ENCODE data around the gene ABCG2.

The ABCG2 gene

DNA sequence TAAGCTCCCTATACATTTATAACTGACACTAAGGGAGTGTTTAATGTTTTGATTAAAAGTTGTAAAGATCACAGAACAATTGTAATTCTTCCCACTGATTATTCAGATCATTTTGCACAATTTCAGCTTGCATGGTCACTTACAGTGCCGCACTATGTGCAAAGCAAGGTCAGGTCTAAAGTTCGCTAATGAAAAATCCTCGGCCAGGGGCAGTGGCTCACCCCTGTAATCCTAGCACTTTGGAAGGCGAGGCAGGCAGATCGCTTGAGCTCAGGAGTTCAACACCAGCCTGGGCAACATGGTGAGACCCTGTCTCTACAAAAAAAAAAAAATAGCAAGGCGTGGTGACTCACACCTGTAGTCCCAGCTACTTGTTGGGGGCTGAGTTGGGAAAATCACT, 94.0 kb downstream of the ABCG2 start:
- DNase-seq (ENCODE audit: low read depth, low spot score), result no peak

DNA sequence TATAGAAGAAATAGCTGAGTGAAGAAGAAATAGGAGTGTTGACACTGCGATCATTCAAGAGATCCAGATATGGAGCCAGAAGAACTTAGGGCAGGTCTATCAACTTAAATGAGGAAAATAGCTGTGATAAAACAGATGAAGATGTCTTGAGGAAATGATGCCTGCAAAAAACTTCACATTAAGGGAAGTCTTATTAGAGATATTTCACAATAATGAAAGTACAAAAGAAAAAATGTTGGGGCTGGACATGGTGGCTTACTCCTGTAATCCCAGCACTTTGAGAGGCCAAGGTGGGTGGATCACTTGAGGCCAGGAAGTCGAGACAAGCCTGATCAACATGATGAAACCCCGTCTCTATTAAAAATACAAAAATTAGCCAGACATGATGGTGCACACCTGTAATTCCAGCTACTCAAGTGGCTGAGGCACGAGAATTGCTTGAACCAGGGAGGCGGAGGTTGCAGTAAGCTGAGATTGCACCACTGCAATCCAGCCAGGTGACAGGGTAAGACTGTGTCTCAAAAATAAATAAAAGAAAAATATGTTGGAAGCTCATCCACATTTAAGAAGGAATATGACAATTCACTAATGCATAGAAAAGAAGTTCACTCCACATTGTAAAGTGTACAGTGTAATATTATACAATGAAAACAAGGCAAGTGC, 94.7 kb downstream of the ABCG2 start:
- no peak for DNase-seq (ENCODE audit: low read depth, low spot score)

DNA sequence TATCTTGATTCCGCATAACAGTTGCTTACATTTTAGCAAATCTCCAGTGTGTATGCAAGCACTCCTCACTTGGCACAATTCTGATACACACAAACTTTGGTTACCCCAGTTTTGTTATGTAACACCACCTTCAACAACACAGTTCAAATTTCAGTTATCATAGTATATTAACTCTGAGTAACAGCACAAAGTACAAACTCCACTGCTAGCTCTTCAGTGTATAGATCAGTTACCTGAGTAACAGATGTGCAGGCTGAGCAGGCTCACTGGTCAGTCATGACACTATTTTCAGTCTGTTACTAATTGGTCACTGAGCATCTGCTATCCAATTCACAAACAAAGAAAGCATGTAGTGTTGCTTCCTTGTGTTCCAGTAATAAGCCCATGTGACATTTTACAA, 95.6 kb downstream of the ABCG2 start:
- DNase-seq (ENCODE audit: low read depth, low spot score), result no peak

DNA sequence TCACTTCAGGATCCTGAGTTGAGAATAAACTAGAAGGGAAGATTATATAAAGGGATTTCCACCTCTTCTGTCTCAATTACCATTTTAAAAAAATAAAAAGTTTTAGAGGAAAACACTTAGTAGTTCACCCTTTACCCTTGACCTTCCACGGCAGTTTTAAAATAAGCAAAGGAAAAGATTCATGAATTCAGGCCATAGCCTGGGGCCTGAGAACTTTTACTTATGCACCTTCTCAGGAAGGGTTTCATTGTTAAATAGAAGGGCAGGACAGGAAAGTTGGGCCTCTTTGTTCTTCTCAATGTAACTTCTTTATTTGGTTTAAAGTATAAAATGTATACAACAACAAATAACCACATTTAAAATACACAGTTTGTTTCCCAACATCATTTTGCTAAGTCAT, 96.1 kb downstream of the ABCG2 start:
- DNase-seq (ENCODE audit: low read depth, low spot score), result no peak

DNA sequence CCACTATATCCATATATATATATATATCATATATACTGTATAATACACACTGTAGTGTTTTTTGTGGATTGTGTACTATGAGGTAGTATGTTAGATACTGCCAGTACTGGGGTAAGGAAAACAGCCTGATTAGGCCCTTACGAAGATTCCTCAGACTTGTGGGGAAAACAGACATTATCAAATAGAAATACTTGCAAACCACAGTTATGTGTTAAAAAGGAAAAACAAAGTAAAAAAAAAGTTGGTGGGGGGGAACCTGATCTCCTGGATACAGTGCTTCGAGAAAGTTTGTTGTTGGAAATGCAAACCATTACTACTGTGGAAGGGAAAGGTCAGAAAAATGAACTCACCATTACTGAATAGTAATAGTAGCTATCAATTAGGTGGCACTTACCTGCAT, 98.0 kb downstream of the ABCG2 start:
- DNase-seq (ENCODE audit: low read depth, low spot score), result no peak

DNA sequence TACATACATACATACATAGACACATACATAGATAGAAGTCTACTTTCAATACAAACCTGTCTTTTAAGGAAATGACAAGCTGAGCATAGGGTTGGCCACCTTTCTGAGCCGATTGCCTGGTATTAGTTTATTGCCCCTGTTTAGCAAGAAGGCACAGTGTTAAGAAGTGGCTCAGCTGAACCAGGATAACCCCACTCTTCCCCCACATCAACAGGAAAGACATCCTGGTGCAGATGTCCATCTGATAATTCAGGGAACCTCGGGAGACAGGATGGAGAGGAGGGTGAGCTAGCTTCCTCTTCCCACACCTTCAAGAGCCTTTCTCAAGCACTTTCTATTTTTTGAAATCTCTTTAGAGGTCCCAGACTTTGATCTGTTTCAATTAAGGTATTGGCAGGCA, 98.7 kb downstream of the ABCG2 start:
- no peak for DNase-seq (ENCODE audit: low read depth, low spot score)

DNA sequence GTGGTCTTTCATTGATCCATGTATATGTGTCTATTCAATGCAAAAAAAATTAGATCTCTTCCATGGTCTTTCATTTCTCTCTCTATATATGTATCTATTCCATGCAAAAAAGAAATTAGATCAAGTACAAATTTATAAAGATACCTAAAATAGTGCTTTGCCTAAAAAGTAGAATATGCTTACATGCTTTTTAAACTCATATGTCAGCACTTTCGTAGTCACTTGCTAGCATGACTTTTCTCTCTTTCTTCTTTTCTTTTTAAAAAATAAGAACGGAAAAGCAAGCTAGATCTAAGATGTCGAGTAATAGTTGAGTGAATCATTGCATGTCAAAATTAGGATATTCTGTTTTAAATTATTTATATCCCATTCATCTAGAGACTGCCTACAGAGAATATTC, 100.1 kb downstream of the ABCG2 start:
- DNase-seq (ENCODE audit: low read depth, low spot score), result no peak

DNA sequence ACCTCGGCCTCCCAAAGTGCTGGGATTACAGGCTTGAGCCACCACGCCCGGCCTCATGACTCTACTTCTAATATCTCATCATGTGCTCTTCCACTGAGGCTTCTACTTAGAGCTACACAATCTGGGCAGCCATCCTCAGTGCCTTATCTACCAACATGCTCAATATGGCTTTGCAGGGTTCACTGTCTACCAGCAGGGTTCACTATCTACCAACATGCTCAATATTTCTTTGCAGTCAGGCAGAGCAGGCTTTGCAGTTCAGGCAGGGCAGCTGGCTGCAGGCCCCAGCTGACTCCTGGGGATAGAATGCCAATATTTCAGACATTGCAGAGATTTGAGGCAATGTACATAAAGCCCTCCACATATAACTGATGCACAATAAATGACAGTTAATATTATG, 103.5 kb downstream of the ABCG2 start:
- peak; percentile 54 for DNase-seq (ENCODE audit: low read depth, low spot score)

DNA sequence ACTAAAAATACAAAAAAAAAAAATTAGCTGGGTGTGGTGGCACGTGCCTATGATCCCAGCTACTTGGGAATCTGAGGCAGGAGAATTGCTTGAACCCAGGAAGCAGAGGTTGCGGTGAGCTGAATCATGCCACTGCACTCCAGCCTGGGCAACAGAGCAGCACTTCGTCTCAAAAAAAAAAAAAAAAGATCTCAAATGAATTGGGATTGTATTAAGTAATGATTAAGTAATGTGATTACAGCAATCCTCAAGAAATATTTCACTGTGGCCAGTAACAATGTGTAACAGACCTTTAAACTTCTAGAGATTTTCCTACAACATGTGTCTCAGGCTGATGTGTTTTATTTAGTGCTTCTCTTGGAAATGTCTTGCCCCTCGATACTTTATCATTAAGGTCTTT, 104.2 kb downstream of the ABCG2 start:
- no peak for DNase-seq (ENCODE audit: low read depth, low spot score)

DNA sequence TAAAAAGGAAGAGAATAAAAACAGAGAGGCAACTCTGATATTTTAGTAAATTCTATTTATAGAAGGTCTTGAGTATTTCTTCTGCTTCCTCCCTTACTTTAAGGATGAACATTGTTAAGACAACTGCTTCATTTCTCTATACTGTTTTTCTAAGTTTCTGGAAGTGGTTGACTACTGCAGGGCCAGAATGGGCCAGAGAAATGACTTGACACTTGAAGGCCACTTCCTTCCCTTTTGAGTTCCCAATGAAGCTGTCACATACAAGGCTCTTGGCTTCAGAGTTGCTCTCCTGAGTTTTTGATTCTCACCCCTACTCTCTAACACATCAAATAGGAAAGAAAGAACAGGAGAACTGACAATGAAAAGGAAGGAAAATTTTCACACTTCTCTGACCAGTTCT, 113.4 kb downstream of the ABCG2 start:
- DNase-seq (ENCODE audit: low read depth, low spot score), result no peak

DNA sequence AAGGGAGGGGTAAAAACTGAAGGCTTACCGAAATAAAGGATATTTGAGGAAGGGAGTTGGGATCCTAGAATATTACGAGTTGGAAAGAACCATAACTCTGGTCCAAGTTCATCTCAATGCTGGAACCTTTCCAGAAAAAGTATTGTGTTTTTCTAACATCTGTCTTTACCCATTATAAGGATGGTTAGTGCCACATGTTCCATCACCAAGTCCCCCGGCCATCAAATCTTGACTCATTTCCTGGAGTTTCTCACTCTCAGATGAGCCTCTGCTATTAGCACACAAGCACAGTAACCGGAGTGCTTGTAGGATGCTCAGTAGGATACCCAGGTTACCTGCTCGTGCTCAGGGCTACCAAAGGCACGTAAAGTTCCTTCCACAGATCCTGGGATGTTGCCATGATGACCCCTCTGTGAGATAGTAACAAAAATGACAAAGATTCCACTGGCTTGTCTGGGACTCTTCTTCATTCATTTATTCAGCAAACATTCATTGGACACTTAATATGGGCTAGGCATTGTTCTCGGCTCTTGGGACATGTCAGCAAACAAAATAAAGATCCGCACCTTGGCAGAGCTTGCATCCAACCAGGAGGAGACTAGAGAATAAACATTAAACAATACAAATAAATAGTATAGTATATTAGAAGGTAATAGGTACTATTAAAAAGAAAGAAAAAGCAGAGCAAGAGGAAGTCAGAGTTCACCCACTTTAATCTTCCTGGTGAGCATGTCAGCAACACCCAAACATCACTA, 114.7 kb downstream of the ABCG2 start:
- DNase-seq (ENCODE audit: low read depth, low spot score), result no peak

DNA sequence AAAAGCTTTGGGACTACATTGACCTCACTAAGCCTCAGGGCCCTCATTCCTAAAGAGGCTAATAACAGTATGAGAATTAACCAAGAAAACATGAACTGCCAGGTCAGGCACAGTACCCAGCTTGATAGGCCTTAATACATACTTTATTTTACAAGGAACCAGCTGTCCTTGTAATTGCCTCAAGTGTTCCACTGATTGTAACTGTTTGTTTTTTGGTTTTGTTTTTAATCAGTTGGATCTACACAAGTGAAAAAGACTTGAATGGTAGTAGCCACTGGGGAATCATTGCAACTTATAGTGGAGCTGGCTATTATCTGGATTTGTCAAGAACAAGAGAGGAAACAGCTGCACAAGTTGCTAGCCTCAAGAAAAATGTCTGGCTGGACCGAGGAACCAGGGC, 115.4 kb downstream of the ABCG2 start:
- no peak for DNase-seq (ENCODE audit: low read depth, low spot score)

DNA sequence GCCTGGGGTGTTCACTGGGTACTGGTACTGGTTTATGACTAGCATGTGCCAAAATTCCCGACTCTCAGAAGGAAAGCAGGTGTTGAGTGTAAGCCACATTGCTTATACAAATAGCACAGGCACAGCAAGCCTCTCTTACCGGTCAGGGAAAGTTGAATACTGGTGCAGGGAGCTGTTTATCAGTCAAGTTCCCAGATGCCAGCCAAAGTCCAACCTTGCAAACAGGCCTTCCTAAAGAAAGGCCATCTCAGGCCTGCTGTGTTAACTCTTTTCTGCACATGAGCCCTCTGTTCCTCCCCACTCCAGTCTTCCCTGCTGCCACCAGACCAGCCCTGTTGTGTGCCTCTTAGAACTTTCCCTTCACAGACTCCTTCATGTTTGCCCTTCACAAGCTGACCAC, 116.8 kb downstream of the ABCG2 start:
- DNase-seq (ENCODE audit: low read depth, low spot score), result no peak

DNA sequence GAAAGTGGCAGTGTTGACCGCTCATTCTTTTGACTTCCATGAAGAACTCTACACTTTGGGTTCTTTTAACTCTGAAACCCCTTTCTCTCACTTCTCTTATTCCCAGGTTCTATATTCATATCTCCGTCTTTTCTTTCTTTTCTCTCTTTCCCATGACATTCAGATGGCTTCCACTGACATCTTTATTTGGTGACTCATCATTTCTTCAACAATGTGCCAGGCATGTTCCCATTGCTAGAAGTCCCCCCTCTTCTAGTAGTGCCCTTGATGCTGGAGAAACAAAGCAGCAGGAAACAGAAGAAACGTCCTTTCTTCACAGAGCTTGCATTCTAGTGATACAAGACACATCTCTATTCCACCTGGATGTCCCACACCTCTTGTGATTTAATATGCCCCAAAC, 117.7 kb downstream of the ABCG2 start:
- DNase-seq (ENCODE audit: low read depth, low spot score), result no peak

Measured in ELF-1 (cell line).